ENCODE results near the gene NTRK3.

Gene NTRK3

DNA sequence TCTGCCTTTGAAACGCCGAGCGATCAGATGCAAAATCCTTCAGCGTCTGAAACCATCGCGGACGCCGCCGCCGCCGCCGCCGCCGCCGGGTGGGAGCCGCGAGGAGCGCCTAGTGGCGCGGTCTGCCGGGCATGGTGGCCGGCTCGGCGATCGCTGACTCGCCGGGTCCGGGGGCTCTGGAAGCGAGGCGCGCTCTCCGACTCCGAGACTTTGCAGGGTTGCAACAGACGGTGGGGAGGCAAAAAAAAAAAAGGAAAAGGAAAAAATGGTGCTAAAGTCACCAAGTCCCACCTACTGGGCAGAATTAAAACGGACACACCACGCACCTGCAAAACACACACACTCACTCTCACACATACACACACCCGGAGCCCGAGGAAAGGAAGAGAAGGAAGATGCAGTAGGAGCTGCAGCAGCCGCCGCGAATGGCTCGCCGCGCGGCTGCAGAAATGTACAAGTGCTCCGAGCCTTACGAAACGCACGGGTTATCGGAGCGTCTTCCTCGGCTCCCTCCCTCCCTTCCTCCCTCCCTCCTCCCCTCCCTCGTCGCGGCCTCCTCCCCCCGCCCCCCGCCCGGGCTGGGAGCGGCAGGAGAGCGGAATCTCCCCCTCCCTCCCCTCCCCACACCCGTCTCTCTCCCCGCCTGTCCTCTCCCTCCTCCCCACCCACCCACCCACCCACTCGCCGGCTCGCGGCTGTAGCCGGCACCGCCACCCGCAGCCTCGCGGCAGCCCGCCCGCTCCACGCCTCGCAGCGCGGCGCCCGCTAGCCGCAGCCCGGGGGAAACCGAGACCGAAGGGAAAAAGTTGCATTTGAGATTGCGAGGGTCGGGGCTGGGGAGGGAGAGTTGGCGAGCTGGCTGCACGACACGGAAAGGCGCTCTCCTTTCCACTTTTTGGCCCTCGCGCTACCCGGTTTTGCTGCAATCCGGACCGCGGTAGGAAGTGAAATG is at the start of gene NTRK3:
TSS of gene NTRK3 (minus strand) at position 461 of the 952 bp plus-strand sequence. CDS start 586 bp downstream, outside the sequence.
- no peak for DNase-seq (ENCODE audit: low read depth)

DNA sequence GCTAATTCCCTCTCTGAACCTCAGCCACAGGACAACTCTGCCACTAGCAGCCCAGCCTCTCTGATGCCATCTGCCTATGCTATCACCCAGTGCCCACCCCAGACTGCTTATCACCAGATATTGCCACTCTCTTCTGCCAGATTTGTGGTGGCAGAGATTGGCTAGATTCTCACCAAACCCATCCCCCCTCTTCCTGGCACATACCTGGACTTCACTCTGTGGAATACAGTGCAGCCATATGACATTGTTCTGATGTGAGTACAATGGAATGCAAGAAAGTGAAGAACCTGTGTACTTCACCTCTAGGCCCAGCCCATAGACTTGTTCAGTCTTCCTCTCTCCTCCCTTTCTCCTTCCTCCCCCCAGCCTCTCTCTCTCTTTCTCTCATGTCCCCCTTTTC is 46.9 kb upstream of the NTRK3 start:
- no peak for DNase-seq (ENCODE audit: low read depth)

DNA sequence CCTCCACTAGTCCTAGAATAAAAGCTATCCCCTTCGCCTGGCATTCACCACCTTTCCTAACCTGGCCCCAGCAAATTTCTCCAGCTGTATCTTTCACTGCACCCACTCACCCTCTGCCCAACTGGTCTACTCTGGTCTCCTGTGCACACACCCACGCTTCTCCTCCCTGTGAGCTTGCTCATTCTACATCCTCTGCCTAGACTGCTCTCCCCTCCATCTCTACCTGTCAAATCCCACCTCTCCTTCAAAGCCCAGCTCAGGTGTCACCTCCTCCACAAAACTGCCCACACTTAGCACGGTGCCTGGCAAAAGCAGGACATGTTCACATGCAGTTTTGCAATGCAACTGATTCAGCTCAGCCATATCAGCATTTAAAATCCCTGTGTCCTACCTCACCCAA is 45.8 kb upstream of the NTRK3 start:
- DNase-seq (ENCODE audit: low read depth) = no peak

DNA sequence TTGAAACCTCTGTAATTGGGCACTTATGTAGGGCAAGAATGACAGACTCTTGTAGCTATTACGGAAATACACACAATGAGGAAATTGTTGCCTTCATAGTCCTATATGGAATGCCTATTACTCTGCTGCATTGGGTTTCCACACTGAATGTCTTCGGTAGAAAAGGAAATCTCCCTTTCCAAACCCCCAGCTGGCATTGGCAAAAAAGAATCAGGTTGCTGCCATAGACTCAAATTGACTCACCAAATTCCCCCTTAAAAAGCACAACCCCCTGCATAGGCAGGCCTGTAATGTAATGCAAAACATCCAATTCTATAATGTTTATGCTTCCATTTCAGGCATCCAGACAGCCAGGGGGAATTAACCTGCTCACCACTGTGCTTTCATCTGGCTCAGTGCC is 44.8 kb upstream of the NTRK3 start:
- no peak for DNase-seq (ENCODE audit: low read depth)

DNA sequence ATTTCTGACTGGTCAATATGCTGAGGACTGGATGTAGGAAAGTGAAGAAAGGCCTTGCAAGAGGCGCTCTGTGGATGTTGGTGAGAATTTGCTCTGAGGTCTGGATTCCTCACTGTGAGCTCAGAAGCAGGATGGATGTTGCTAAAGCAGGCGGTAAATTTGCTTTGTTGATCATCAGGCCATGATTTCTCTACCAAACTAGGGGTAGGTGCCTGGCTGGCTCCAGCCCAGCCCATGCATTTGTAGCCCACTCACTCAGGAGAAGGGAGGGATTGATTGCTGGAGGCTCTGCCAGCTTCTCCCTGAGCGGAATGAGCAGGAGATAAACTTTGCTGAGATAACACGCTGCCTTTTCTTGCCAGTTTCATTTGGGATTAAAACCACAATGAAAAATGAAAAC is 44.3 kb upstream of the NTRK3 start:
- no peak for DNase-seq (ENCODE audit: low read depth)

DNA sequence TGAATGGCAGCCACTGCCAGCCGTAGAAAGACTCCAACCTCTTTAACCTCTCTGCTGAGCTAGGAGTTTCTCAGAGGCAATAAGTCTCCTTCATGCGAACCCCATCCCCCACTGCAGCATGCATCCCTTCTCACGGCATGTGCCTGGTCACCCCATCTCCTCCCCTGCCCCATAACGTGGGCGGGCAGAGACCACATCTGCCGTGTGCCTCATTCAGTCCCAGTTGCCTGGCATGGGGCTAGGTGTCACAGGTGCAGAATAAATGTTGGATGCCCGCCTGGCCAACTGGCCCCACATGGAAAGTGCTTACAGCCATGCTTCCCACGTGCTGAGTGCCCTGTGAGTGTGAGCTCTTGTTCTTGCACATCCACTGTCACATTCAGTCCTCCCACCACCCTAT is 43.5 kb upstream of the NTRK3 start:
- DNase-seq (ENCODE audit: low read depth) = no peak

- DNase-seq (ENCODE audit: low read depth) = no peak
Measured at GRCh38 chr15:88299497-88299896, 43.0 kb upstream of the NTRK3 start.

GRCh38 chr15:88288661-88289060 is 32.1 kb upstream of the NTRK3 start:
- no peak for DNase-seq (ENCODE audit: low read depth)

GRCh38 chr15:88288206-88288605 is 31.7 kb upstream of the NTRK3 start:
- no peak for DNase-seq (ENCODE audit: low read depth)

GRCh38 chr15:88284318-88284998 is 27.9 kb upstream of the NTRK3 start:
- DNase-seq (ENCODE audit: low read depth) = no peak

DNA sequence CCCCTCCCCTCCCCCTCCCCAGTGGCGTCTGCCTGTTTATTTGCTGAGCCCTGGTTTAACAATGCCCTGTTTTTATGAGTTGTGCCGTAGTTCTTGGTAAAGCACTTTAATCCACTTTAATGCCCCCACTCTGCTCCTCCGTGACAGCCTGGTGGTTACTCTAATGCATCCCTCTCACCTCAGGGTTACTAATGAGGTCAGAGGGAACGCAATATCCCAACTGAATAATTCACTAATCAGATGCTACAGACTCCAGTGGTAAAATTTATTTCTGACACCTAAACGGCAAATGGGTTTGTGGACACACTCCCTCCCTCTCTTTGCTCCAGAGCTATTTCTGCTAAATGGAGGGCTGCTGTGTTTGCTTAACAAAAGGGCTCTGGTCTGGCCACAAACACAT is 26.1 kb upstream of the NTRK3 start:
- DNase-seq (ENCODE audit: low read depth) = no peak

DNA sequence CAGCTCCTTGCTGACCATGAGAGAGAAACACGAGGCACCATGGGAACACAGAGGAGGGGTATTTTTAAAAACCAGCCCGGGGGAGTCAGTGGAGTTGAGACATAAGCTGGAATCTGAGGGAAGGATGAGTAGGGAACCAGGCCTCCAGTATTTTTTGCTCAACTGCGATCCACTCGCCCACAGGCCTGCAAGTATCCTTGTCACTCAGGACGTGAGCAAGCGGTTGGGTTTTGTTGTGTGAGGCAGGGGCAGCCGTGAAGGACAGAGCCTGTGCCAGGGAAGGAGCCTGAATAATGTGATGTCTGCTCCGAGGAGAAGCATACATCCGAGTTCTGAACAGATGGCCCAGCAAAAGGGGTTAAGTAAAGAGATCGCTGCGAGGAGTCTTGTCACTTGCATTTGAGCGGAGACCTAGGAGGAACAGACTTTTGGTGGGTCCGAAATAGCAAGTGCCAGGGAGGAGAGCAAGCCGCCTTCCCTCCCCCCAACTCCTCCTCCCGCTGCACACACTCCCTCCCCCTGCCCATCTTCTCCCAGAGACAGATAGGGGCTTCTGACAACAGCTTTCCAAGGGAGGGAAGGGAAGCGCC is 20.4 kb upstream of the NTRK3 start:
- DNase-seq (ENCODE audit: low read depth) = no peak

DNA sequence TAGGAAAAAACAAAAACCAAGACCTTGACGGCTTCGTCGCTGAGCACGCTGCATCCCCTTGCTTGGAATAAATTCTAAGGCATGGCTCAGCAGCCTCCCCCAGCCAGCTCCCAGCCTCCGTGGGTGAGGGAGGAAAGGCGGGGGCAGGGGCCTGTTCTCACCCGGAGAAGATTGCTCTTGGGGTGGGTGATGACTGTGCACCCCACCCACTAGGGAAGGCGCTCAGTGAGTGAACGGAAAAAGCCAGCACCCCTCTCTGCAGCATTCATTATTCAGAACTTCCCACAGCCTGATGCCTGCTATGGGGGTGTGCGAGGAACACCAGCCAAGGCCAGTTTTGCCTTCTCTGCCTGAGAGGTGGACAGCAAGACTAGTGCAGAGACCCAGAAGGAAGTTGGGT is 19.3 kb upstream of the NTRK3 start:
- no peak for DNase-seq (ENCODE audit: low read depth)

- DNase-seq (ENCODE audit: low read depth) = peak; percentile 28
Measured at GRCh38 chr15:88274553-88275460, 18.3 kb upstream of the NTRK3 start.

- DNase-seq (ENCODE audit: low read depth) = no peak
Measured at GRCh38 chr15:88272421-88272820, 15.9 kb upstream of the NTRK3 start.

DNA sequence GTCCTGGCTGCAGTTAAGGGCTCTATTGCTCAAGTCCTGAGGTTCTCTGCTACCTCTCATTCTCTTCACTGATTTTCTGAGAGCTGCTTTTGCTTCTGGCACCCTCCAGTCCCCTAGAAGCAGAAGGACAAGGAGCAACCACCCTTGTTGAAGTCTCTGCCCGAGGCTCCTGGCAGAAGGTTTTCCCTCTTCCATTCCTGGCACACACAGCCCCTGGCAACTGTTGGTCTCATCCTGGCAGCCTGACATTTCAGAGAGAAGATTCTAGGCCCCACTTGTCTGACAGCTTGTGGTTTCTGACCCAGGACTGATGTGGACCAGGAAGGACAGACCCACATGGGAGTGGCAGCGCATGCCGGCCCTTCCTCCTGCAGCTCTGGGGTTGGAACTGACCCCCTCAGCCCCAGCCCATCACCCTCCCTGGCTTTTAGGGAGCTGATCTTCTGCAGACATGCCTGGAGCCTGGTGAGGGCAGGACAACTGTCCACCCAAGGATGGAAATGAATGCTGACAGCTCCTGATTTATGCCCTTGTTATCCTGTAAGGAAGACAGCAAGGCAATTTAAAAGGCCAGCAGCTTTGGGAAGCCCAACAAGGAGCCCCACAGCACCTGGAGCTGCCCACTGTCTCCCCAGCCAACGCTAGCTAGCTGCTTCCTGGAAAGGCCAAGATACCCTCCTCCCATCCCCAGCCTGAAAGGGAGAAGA is 13.0 kb upstream of the NTRK3 start:
- DNase-seq (ENCODE audit: low read depth) = no peak

DNA sequence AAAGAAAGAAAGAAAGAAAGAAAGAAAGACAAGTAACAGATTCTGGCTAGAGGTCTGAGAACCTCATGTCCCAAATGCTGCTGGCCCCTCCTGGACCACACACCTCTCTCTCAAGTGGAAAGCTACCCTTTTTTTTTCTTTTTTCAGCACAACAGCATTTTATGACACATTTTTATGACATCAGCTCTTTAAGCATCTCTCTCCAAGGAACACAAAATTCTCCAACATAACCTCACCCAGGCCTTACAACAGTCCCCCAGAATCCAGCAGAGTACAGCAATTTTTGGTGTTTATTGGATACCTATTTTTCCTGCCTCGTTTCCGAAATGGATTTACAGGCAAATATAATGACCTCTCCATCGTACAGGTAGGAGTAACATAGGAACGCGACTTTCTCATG is 11.2 kb upstream of the NTRK3 start:
- no peak for DNase-seq (ENCODE audit: low read depth)

DNA sequence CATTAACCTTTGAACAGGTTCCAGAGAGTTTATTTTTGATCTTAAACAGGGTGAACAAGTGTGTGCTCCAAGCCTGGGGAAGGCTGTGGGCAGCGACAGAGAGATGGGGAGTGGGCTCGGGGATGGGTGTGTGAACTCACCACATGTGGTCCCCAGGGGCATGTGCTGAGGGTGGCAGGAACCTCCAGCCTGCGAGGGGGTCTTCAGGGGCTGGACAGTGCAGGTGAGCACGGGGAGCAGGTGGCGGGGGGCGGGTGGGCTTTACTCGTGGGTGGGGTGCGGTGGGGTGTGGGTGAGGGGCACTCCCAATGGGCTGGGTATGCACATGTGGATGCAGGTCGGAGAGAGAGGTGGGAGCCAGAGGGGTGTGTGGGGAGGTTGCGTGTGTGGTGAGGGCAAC is 9.6 kb upstream of the NTRK3 start:
- no peak for DNase-seq (ENCODE audit: low read depth)

DNA sequence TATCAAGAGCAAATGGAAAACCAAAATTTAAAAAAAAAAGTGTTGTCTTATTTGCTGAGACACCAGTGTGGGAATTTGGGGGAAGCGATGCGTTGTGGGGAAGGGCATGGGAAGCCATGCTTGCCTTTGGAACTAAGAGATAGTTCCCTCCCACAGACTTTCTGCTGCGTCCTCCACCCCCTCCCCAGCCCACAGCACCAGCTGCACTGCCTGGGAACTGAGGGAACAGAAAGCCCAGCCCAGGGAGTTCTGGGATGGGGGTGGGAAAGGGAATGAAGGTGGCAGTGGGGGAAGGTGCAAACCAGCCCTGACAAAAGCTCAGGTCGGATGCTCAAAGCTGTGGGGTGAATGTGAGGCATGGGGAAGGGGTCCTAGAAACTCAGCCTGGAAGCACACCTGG is 8.1 kb upstream of the NTRK3 start:
- no peak for DNase-seq (ENCODE audit: low read depth)

- DNase-seq (ENCODE audit: low read depth) = no peak
Measured at GRCh38 chr15:88262064-88262463, 5.5 kb upstream of the NTRK3 start.

- no peak for DNase-seq (ENCODE audit: low read depth)
Measured at GRCh38 chr15:88258093-88258641, 1.6 kb upstream of the NTRK3 start.

All from stimulated activated CD8-positive, alpha-beta memory T cell treated with anti-CD3 and anti-CD28 coated beads, Interleukin-7, amount 100 ng/mL, for 24 hours (primary cell).